ENCODE results near the gene SLC35F2. TPM values are rescaled to one million over a fixed set of nuclear protein-coding genes. Genes with fewer than 3 reads are reported as not detected.

SLC35F2 gene
- total and polyA plus RNA-seq, 9 donors, result 2.9 to 5.5 (median 4.1) TPM

DNA sequence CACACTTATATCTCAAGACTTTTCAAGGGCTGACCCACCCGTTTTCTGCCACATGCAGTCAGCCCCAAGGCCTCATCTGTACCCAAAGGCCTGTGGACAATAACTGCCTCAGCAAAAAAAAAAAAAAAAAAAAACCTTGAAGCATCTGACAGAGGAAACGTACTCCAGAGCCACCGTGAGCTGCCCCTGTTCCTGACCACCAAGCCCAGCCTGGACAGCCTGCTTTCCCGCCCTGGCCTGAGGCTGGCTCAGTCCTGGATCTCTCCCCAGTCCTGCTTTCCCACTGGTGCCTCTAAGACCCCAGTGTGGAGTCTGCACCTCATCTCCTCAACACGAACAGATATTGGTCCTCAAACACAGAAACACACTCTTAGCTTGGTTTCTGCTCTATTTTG, 66.5 kb downstream of the SLC35F2 start:
- DNase-seq, result no peak
- no peaks in the 10 kb centered on the region for H3K27me3 ChIP-seq (ENCODE audit: control insufficient read depth, insufficient read depth, low read length)
- WGBS (ENCODE audit: insufficient coverage), result 41% methylated on average over 4 of the region's 5 CpGs

DNA sequence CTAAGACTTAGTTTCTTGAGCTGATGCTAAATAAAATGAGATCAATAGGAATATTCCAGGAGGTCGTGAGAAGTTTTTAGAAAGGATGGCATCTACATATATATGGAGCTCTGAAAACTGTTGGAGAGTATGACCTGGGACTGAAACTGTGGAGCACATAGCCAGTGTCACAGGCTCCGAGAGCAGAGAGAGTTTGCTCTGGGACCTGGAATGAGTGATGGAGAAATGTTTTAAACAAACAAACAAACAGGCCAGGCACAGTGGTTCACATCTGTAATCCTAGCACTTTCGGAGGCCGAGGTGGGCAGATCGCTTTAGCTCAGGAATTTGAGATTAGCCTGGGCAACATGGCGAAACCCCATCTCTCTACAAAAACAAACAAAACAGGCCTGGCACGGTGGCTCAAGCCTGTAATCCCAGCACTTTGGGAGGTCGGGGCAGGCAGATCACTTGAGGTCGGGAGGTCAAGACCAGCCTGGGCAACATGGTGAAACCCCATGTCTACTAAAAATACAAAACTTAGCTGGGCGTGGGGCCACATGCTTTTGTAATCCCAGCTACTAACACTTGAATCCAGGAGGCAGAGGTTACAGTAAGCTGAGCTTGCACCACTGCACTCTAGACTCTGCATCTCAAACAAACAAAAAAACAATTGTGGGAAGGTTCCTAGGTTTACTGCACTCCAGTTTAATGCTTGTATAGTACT, 67.1 kb downstream of the SLC35F2 start:
- H3K27me3 ChIP-seq (ENCODE audit: control insufficient read depth, insufficient read depth, low read length), result no peaks in the 10 kb centered on the region
- H3K9me3 ChIP-seq (replicated peaks; ENCODE audit: control insufficient read depth, low read depth, low read length), result no peaks in the 10 kb centered on the region
- 46% methylated on average over 7 of the region's 10 CpGs for WGBS (ENCODE audit: insufficient coverage)
- no peak overlapping the region for H3K27ac ChIP-seq (ENCODE audit: low read length)
- no peak for DNase-seq
- no peaks in the 10 kb centered on the region for H3K4me1 ChIP-seq (ENCODE audit: control insufficient read depth, insufficient read depth, low read length)
- no peak overlapping the region for H3K4me3 ChIP-seq (ENCODE audit: low read length)
- no peaks in the 10 kb centered on the region for H3K36me3 ChIP-seq (ENCODE audit: control insufficient read depth, insufficient read depth, low read length)

More for the DNA sequence above, 66.5 kb downstream of the SLC35F2 start:
- Histone ChIP-seq H3K4me1 (ENCODE audit: control insufficient read depth, insufficient read depth, low read length) (no peaks in the 10 kb centered on the region), H3K4me3 (ENCODE audit: low read length) (no peak overlapping the region), H3K36me3 (ENCODE audit: control insufficient read depth, insufficient read depth, low read length) (no peaks in the 10 kb centered on the region), H3K27ac (ENCODE audit: low read length) (no peak overlapping the region), H3K9me3 (replicated peaks; ENCODE audit: control insufficient read depth, low read depth, low read length) (no peaks in the 10 kb centered on the region)

DNA sequence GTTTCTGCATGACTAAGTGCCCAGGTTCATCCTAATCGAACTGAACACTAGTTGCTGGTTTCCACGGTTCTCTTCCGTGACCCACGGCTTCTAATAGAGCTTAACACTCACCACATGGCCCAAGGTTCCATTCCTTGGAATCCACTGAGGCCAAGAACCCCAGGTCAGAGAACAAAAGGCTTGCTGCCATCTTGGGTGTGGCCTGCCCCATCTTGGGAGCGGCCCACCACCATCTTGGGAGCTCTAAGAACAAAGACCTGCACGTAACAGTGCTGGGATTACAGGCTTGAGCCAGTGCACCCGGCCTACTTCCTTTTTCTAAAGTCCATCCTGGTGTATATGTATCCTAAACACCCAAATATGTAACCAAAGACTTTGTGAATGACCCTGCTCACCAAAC, 68.8 kb downstream of the SLC35F2 start:
- Histone ChIP-seq H3K27ac (ENCODE audit: low read length) (no peak overlapping the region), H3K36me3 (ENCODE audit: control insufficient read depth, insufficient read depth, low read length) (no peaks in the 10 kb centered on the region), H3K9me3 (replicated peaks; ENCODE audit: control insufficient read depth, low read depth, low read length) (no peaks in the 10 kb centered on the region), H3K4me1 (ENCODE audit: control insufficient read depth, insufficient read depth, low read length) (no peaks in the 10 kb centered on the region), H3K4me3 (ENCODE audit: low read length) (no peak overlapping the region), H3K27me3 (ENCODE audit: control insufficient read depth, insufficient read depth, low read length) (no peaks in the 10 kb centered on the region)
- 91% methylated on average over 7 of the region's 7 CpGs for WGBS (ENCODE audit: insufficient coverage)
- no peak for DNase-seq

DNA sequence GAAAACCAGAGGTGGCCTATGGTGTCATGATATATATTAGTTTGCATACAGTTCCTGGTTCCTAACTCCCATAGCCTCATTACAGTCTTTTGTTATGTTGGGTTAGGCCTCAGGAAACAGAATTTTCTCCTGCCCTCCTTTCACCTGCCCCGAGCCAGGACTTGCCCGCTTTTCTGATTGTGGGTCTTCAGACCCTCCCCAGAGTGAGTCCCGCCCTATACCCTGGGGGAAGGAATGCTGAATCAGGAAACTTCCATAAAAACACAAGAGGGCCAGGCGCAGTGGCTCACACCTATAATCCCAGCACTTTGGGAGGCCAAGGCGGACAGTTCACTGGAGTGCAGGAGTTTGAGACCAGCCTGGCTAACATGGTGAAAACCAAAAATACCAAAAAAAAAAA, 70.9 kb downstream of the SLC35F2 start:
- H3K4me3 ChIP-seq (ENCODE audit: low read length), result no peak overlapping the region
- H3K27me3 ChIP-seq (ENCODE audit: control insufficient read depth, insufficient read depth, low read length), result no peaks in the 10 kb centered on the region
- no peaks in the 10 kb centered on the region for H3K9me3 ChIP-seq (replicated peaks; ENCODE audit: control insufficient read depth, low read depth, low read length)
- H3K36me3 ChIP-seq (ENCODE audit: control insufficient read depth, insufficient read depth, low read length), result no peaks in the 10 kb centered on the region
- 80% methylated on average over 1 of the region's 5 CpGs for WGBS (ENCODE audit: insufficient coverage)
- no peaks in the 10 kb centered on the region for H3K4me1 ChIP-seq (ENCODE audit: control insufficient read depth, insufficient read depth, low read length)
- no peak overlapping the region for H3K27ac ChIP-seq (ENCODE audit: low read length)
- no peak for DNase-seq

DNA sequence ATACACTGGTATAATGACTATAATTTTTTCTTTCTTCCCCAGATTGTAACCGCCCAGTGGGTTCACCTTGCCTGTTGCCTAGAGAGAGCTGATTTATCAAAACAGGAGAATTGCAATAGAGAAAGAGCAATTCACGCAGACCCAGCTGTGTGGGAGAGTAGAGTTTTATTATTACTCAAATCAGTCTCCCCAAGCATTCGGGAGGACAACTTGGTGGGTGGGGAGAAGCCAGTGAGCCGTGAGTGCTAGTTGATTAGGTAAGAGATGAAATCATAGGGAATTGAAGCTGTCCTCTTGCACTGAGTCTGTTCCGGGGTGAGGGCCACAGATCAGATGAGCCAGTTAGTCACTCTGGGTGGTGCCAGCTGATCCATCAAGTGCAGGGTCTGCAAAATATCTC, 73.2 kb downstream of the SLC35F2 start:
- no peak overlapping the region for H3K27ac ChIP-seq (ENCODE audit: low read length)
- no peaks in the 10 kb centered on the region for H3K4me1 ChIP-seq (ENCODE audit: control insufficient read depth, insufficient read depth, low read length)
- H3K36me3 ChIP-seq (ENCODE audit: control insufficient read depth, insufficient read depth, low read length), result no peaks in the 10 kb centered on the region
- DNase-seq, result no peak
- 100% methylated on average over 1 of the region's 5 CpGs for WGBS (ENCODE audit: insufficient coverage)
- H3K9me3 ChIP-seq (replicated peaks; ENCODE audit: control insufficient read depth, low read depth, low read length), result no peaks in the 10 kb centered on the region
- H3K27me3 ChIP-seq (ENCODE audit: control insufficient read depth, insufficient read depth, low read length), result no peaks in the 10 kb centered on the region
- no peak overlapping the region for H3K4me3 ChIP-seq (ENCODE audit: low read length)

DNA sequence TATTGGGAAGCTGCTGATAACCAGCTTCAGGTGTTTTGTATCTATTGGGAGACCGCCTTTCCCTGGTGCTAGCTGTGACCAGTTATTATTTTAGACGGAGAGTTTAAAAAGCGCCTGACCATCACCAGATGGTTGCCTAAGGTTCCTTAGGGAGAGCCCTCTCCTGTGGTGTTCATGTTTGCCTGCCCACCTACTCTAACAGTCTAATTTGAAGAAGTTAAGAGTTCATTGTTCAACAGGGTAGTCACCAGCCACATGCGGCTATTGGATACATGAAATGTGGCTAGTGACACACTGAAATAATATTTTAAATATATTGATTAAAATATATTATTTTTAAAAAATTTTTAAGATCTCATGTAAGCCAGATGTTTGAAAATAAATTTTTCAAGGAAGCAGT, 75.5 kb downstream of the SLC35F2 start:
- H3K36me3 ChIP-seq (ENCODE audit: control insufficient read depth, insufficient read depth, low read length), result no peaks in the 10 kb centered on the region
- no peak overlapping the region for H3K4me3 ChIP-seq (ENCODE audit: low read length)
- no peak for DNase-seq
- H3K27me3 ChIP-seq (ENCODE audit: control insufficient read depth, insufficient read depth, low read length), result no peaks in the 10 kb centered on the region
- WGBS (ENCODE audit: insufficient coverage), result no CpG with 5 or more reads among the region's 4 CpGs
- no peaks in the 10 kb centered on the region for H3K9me3 ChIP-seq (replicated peaks; ENCODE audit: control insufficient read depth, low read depth, low read length)
- no peak overlapping the region for H3K27ac ChIP-seq (ENCODE audit: low read length)
- no peaks in the 10 kb centered on the region for H3K4me1 ChIP-seq (ENCODE audit: control insufficient read depth, insufficient read depth, low read length)

DNA sequence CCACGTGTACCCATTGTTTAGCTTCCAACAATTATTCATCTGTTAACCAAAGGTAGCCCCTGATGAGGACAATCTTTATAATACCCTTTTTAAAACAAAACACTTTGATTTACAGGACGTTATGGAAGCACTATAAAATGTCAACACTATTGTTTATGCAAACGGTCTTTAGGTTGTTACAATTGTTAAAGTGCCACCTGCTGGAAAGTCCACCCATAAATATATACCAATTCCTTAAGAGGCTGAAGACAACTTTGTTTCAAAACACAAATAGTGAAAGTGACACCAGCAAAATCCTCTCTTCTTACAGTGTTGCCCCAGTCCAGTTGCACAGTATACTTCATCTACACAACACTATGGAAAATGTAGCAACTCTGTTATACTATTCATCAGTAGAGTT, 77.8 kb downstream of the SLC35F2 start:
- no peaks in the 10 kb centered on the region for H3K4me1 ChIP-seq (ENCODE audit: control insufficient read depth, insufficient read depth, low read length)
- H3K4me3 ChIP-seq (ENCODE audit: low read length), result no peak overlapping the region
- no peak for DNase-seq
- H3K27me3 ChIP-seq (ENCODE audit: control insufficient read depth, insufficient read depth, low read length), result no peaks in the 10 kb centered on the region
- 100% methylated on average over 1 of the region's 3 CpGs for WGBS (ENCODE audit: insufficient coverage)
- no peaks in the 10 kb centered on the region for H3K36me3 ChIP-seq (ENCODE audit: control insufficient read depth, insufficient read depth, low read length)
- H3K27ac ChIP-seq (ENCODE audit: low read length), result no peak overlapping the region
- no peaks in the 10 kb centered on the region for H3K9me3 ChIP-seq (replicated peaks; ENCODE audit: control insufficient read depth, low read depth, low read length)

DNA sequence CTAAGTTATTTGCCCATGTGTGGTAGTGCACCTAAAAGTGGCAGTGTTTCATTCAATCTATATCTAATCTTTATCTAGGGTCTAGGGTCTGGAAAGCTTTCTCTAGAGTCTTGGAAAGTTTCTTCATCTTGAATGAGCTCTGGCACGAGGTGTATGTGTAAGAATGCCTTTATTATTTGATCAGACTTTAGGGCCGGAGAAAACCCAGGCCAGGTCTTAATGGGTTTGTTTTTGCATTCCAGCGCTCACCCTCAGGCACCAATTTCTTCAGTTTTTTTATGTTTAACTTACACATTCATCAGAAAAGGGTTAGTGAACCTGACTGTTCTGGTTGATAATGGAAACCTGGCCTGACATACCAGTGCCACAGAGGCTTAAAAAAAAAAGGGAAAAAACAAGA, 78.5 kb downstream of the SLC35F2 start:
- Histone ChIP-seq H3K27me3 (ENCODE audit: control insufficient read depth, insufficient read depth, low read length) (no peaks in the 10 kb centered on the region), H3K4me1 (ENCODE audit: control insufficient read depth, insufficient read depth, low read length) (no peaks in the 10 kb centered on the region), H3K9me3 (replicated peaks; ENCODE audit: control insufficient read depth, low read depth, low read length) (no peaks in the 10 kb centered on the region), H3K27ac (ENCODE audit: low read length) (no peak overlapping the region), H3K4me3 (ENCODE audit: low read length) (no peak overlapping the region), H3K36me3 (ENCODE audit: control insufficient read depth, insufficient read depth, low read length) (no peaks in the 10 kb centered on the region)
- no CpG with 5 or more reads among the region's 3 CpGs for WGBS (ENCODE audit: insufficient coverage)
- no peak for DNase-seq

DNA sequence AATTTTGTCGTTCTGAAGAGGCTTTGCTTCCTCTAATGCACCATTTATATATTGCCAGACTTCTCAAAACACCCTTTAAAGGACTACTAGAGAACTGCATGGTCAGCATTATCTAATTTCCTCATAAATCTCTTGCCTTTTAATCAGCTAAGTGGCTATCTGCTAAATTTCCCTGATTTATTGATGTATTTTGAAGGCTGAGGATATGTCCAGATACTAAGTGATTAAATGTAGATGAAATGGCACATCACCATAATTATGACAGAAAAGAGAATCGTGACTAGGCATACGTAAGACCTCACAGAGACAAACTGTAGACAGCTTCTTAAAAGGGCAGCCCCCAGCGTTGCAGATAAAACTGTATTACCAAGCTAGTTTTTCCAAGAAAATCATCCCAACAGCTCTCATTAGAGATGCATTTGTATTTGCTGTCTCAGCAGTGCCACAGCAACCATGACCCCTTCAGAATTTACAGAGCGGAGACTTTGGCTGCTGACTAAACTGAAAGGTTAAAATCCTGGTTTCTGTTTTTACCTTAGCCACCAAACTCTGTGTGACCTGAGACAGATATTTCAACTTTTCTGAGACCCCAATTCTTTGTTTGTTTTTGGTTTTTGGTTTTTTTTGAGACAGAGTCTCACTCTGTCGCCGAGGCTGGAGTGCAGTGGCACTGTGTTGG, 79.6 kb downstream of the SLC35F2 start:
- no peaks in the 10 kb centered on the region for H3K9me3 ChIP-seq (replicated peaks; ENCODE audit: control insufficient read depth, low read depth, low read length)
- no peak for DNase-seq
- no peak overlapping the region for H3K4me3 ChIP-seq (ENCODE audit: low read length)
- no peaks in the 10 kb centered on the region for H3K27me3 ChIP-seq (ENCODE audit: control insufficient read depth, insufficient read depth, low read length)
- H3K4me1 ChIP-seq (ENCODE audit: control insufficient read depth, insufficient read depth, low read length), result no peaks in the 10 kb centered on the region
- no peaks in the 10 kb centered on the region for H3K36me3 ChIP-seq (ENCODE audit: control insufficient read depth, insufficient read depth, low read length)
- 85% methylated on average over 4 of the region's 7 CpGs for WGBS (ENCODE audit: insufficient coverage)
- H3K27ac ChIP-seq (ENCODE audit: low read length), result no peak overlapping the region

DNA sequence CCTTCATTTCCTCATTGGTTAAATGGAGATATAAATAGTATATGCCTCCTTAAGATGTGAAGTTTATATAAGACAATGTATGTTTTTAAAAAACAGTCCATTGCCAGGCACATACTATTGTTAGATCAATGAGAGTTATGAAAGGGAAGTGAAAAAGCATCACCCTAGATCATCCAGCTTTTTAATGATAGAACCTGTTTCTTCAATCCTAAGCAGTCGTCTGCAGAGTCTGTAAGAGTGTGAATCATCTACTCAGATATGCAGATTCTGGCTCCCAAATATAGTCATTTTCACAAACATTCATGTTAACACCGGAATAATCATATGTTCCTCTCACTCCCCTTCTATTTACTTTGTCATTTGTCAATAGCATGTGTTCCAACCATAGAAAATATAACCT, 81.5 kb downstream of the SLC35F2 start:
- DNase-seq, result no peak
- H3K27ac ChIP-seq (ENCODE audit: low read length), result no peak overlapping the region
- no peaks in the 10 kb centered on the region for H3K4me1 ChIP-seq (ENCODE audit: control insufficient read depth, insufficient read depth, low read length)
- no peak overlapping the region for H3K4me3 ChIP-seq (ENCODE audit: low read length)
- H3K27me3 ChIP-seq (ENCODE audit: control insufficient read depth, insufficient read depth, low read length), result no peaks in the 10 kb centered on the region
- 40% methylated on average over 1 of the region's 2 CpGs for WGBS (ENCODE audit: insufficient coverage)
- H3K36me3 ChIP-seq (ENCODE audit: control insufficient read depth, insufficient read depth, low read length), result no peaks in the 10 kb centered on the region
- H3K9me3 ChIP-seq (replicated peaks; ENCODE audit: control insufficient read depth, low read depth, low read length), result no peaks in the 10 kb centered on the region
